Keratinocyte (primary cell): ENCODE measurements around the gene CFAP46. TPM values are rescaled to one million over a fixed set of nuclear protein-coding genes. Genes with fewer than 3 reads are reported as not detected.
"Not testable (repeated sequence)": the region's sequence is repeated elsewhere in the genome, so short reads cannot be mapped to it uniquely, and the experiment has no call there.

ENCODE experiments used
- DNase-seq: peaks from one replicate; pipeline ENCODE4 v3.0.0-alpha.2; 2011; ENCODE audit warnings: low read depth, missing footprints, low spot score
- FAIRE-seq: peaks from 2 replicates; lab custom pipeline; 2011; peaks lifted over from hg19 to GRCh38; lab: Jason Lieb, UNC
- H2AFZ ChIP-seq: 2 replicates; pipeline ENCODE4 v1.6.0; 2012; ENCODE audit warnings: low read length, control low read depth, inconsistent platforms; ENCODE audit not compliant: control insufficient read depth
- H3K27ac ChIP-seq: 2 replicates; pipeline ENCODE4 v1.5.1; 2011; ENCODE audit warnings: low read length; ENCODE audit not compliant: control insufficient read depth, insufficient read depth
- H3K27me3 ChIP-seq: 3 replicates; pipeline ENCODE4 v1.6.0; 2011; ENCODE audit warnings: low read length; ENCODE audit not compliant: control insufficient read depth, insufficient read depth; ENCODE audit errors: extremely low read depth
- H3K36me3 ChIP-seq, 2 experiments: 2 replicates in 1 of 2; 3 replicates in 1 of 2; pipeline ENCODE4 v1.5.1; 2011; ENCODE audit warnings: low read length in 2 of 2, mild to moderate bottlenecking in 1 of 2; ENCODE audit not compliant: control insufficient read depth in 2 of 2, insufficient read depth in 2 of 2; ENCODE audit errors: extremely low read depth in 1 of 2
- H3K4me1 ChIP-seq: 3 replicates; pipeline ENCODE4 v1.5.1; 2011; ENCODE audit warnings: low read length; ENCODE audit not compliant: control insufficient read depth, insufficient read depth; ENCODE audit errors: extremely low read depth
- H3K4me2 ChIP-seq: 3 replicates; pipeline ENCODE4 v1.6.0; 2011; ENCODE audit warnings: low read depth, low read length; ENCODE audit not compliant: control insufficient read depth, insufficient read depth; ENCODE audit errors: extremely low read depth
- H3K4me3 ChIP-seq, 3 experiments: fragments of 200-600 bp in 1 of 3; sonication (generic) in 1 of 3; 2 replicates in 2 of 3; 3 replicates in 1 of 3; pipeline ENCODE4 v1.5.1; 2011 to 2016; ENCODE audit warnings: low read length in 3 of 3, mild to moderate bottlenecking in 3 of 3, control low read depth in 2 of 3, inconsistent platforms in 1 of 3, low read depth in 1 of 3, mixed read lengths in 1 of 3, mixed run types in 1 of 3, moderate library complexity in 1 of 3; ENCODE audit not compliant: control insufficient read depth in 2 of 3, insufficient read depth in 2 of 3; ENCODE audit errors: extremely low read depth in 1 of 3
- H3K79me2 ChIP-seq: 2 replicates; pipeline ENCODE4 v1.6.0; 2012; ENCODE audit warnings: low read length; ENCODE audit not compliant: control insufficient read depth, insufficient read depth
- H3K9ac ChIP-seq: 3 replicates; pipeline ENCODE4 v1.6.0; 2011; ENCODE audit warnings: low read length; ENCODE audit not compliant: control insufficient read depth, insufficient read depth; ENCODE audit errors: extremely low read depth
- H3K9me1 ChIP-seq: 3 replicates; pipeline ENCODE4 v1.6.0; 2011; ENCODE audit warnings: low read length; ENCODE audit not compliant: control insufficient read depth, insufficient read depth; ENCODE audit errors: extremely low read depth
- H3K9me3 ChIP-seq: 2 replicates; pipeline ENCODE4 v1.5.1; 2012; ENCODE audit warnings: low read depth, low read length; ENCODE audit not compliant: control insufficient read depth
- H4K20me1 ChIP-seq: 3 replicates; pipeline ENCODE4 v1.6.0; 2011; ENCODE audit warnings: low read length; ENCODE audit not compliant: control insufficient read depth, insufficient read depth; ENCODE audit errors: extremely low read depth
- EZH2 ChIP-seq: IDR thresholded peaks from one replicate; pipeline ENCODE4 v1.6.1; 2012; ENCODE audit warnings: inconsistent platforms, mild to moderate bottlenecking, low read length, moderate library complexity
- dilution Hi-C: fragments of 300-500 bp; cut with MboI; formaldehyde crosslinking; loops from one replicate; pipeline ENCODE4 v1.7.0; 2020; ENCODE audit warnings: low sequenced_read_pairs; ENCODE audit not compliant: extremely low pct_ligation_motif_present
- polyA plus RNA-seq, 5 experiments: library from polyadenylated mRNA; depleted of rRNA in 3 of 5; stranded (reverse) in 3 of 5; stranded (forward) in 1 of 5; unstranded in 1 of 5; fragments of >200 nt; gene quantifications; 1 replicate in 1 of 5; 2 replicates in 3 of 5; 3 replicates in 1 of 5; pipeline versions ENCODE4 v1.2.1 to v1.2.3, GENCODE V29; 2011 to 2012; ENCODE audit warnings: missing spikeins in 2 of 5, low read depth in 1 of 5, low replicate concordance in 1 of 5
- TF ChIP-seq, protein P1 (sequence below), 3 experiments: IDR thresholded peaks in 1 of 3; conservative IDR thresholded peaks in 1 of 3; optimal IDR thresholded peaks in 1 of 3; 2 replicates in 2 of 3; 3 replicates in 1 of 3; pipeline versions ENCODE3 to v1.5.1; 2011; ENCODE audit warnings: low read length in 3 of 3, mild to moderate bottlenecking in 3 of 3, moderate library complexity in 2 of 3, control low read depth in 1 of 3, inconsistent platforms in 1 of 3; ENCODE audit not compliant: insufficient read depth in 2 of 3; ENCODE audit errors: extremely low read depth in 1 of 3

Gene CFAP46
- polyA plus RNA-seq, 1 donor (not counting 4 experiments of a cell fraction or from before 2014, with no cell fraction given) = 1.00 TPM

DNA sequence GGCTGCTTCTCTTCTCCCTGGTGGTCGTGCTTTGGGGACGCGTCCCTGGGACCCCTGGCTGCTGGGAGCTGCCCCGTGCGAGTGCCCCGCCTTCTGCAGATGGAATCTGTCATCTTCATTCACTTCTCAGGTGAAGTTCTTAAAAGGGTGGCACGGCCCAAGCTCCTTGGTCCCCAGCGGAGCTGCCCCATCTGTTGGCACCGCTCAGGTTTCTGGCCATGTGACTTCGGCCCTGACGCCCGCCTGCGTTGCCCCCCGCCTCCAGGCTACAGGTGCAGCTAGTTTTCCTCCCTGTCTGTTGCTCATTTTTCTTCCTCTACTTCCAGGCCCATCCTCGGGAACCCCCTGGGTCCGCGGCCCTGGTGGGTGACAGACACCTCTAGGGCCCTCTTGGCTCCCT is 149.6 kb downstream of the CFAP46 start:
- Histone ChIP-seq H3K27ac (no peak overlapping the region), H3K36me3 (no peaks in the 10 kb centered on the region), H3K4me1 (no peaks in the 10 kb centered on the region), H3K9me3 (no peaks in the 10 kb centered on the region), H3K9me1 (no peaks in the 10 kb centered on the region), H3K4me3 (no peak overlapping the region), H2AFZ (no peak overlapping the region), H3K4me2 (no peak overlapping the region), H3K79me2 (no peaks in the 10 kb centered on the region), H4K20me1 (no peaks in the 10 kb centered on the region), H3K9ac (no peak overlapping the region), H3K27me3 (peaks cover 41% of the 10 kb centered on the region)
- dilution Hi-C loops = no loop called here
- no peak for TF ChIP-seq EZH2
- FAIRE-seq = no peak
- DNase-seq = no peak

DNA sequence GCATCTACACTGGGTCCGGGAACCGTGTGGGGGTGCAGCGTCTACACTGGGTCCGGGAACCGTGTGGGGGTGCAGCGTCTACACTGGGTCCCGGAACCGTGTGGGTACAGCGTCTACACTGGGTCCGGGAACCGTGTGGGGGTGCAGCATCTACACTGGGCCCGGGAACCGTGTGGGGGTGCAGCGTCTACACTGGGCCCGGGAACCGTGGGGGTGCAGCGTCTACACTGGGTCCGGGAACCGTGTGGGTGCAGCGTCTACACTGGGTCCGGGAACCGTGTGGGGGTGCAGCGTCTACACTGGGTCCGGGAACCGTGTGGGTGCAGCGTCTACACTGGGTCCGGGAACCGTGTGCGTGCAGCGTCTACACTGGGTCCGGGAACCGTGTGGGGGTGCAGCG is 150.3 kb downstream of the CFAP46 start:
- DNase-seq, H3K9ac ChIP-seq, H3K27ac ChIP-seq, H3K4me3 ChIP-seq, H4K20me1 ChIP-seq, H2AFZ ChIP-seq, H3K9me1 ChIP-seq, H3K79me2 ChIP-seq, dilution Hi-C loops, FAIRE-seq, H3K9me3 ChIP-seq, H3K4me1 ChIP-seq, H3K4me2 ChIP-seq, H3K36me3 ChIP-seq: not testable (repeated sequence)
- H3K27me3 ChIP-seq = peaks cover 46% of the 10 kb centered on the region

DNA sequence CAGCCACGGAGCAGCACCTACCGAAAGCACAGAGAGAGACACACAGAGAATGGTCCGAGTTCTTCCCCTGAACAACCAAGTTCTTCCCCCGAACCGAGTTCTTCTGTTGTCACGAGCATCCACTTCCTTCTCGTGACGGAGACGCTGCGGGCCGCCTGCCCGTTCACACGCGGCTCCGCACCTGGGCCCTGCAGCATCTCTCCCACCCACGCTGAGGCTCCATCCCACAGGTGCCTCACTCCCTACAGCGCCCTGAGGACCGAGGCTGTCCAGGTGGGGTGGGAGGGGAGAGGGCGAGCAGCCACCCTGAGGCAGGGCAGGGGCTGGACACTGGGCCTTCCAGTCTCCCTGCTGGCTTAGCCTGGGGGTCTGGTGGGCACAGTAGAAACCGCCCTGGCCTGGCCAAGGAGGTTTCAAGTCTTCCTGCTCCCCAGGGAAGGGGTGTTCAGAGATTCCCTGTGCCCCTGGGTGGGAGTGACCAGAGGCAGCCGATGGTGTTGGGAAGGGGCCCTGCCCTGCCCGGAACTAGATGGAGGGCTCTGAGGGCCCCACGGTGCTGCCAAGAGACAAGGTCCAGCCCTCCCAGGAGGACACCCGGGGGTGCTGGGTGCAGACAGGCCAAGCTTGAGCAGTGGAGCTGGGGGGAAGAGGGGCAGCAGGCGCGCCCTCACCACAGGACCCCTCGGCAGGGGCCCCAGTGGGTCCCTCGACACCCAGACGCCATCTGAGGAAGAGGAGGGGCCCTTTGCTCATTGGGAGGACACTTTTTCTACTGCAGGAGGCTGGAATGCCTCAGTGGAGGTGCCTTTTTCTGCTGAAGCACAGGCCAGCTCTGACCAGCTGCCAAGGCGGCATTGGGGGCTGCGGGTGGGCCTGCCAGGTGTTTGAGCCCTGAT is 151.2 kb downstream of the CFAP46 start:
- no peak for TF ChIP-seq EZH2
- TF ChIP-seq, protein P1, sequence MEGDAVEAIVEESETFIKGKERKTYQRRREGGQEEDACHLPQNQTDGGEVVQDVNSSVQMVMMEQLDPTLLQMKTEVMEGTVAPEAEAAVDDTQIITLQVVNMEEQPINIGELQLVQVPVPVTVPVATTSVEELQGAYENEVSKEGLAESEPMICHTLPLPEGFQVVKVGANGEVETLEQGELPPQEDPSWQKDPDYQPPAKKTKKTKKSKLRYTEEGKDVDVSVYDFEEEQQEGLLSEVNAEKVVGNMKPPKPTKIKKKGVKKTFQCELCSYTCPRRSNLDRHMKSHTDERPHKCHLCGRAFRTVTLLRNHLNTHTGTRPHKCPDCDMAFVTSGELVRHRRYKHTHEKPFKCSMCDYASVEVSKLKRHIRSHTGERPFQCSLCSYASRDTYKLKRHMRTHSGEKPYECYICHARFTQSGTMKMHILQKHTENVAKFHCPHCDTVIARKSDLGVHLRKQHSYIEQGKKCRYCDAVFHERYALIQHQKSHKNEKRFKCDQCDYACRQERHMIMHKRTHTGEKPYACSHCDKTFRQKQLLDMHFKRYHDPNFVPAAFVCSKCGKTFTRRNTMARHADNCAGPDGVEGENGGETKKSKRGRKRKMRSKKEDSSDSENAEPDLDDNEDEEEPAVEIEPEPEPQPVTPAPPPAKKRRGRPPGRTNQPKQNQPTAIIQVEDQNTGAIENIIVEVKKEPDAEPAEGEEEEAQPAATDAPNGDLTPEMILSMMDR (optimal IDR thresholded peaks at IDR 0.05 in 1 of 3, IDR thresholded peaks at IDR 0.05 in 1 of 3, conservative IDR thresholded peaks at IDR 0.05 in 1 of 3; ENCODE audit: extremely low read depth in 1 of 3, insufficient read depth in 2 of 3, low read length in 3 of 3) = no peak
- dilution Hi-C loops = no loop called here
- no peaks in the 10 kb centered on the region for H3K4me1 ChIP-seq
- no peak overlapping the region for H2AFZ ChIP-seq
- H3K9ac ChIP-seq = no peak overlapping the region
- no peaks in the 10 kb centered on the region for H3K36me3 ChIP-seq
- H3K4me3 ChIP-seq = no peak overlapping the region
- FAIRE-seq (no peak), DNase-seq (no peak)
- no peaks in the 10 kb centered on the region for H4K20me1 ChIP-seq
- no peaks in the 10 kb centered on the region for H3K79me2 ChIP-seq
- no peaks in the 10 kb centered on the region for H3K9me3 ChIP-seq
- peaks cover 54% of the 10 kb centered on the region for H3K27me3 ChIP-seq
- H3K9me1 ChIP-seq = no peaks in the 10 kb centered on the region
- no peak overlapping the region for H3K4me2 ChIP-seq
- H3K27ac ChIP-seq = no peak overlapping the region
